T-helper 9 cell (primary cell): ENCODE data around the gene TEKT5.
"Not testable (repeated sequence)": the region's sequence is repeated elsewhere in the genome, so short reads cannot be mapped to it uniquely, and the experiment has no call there.

Experiments
- DNase-seq: peaks from one replicate; pipeline ENCODE4 v3.0.0-alpha.2; 2020

TEKT5 gene

DNA sequence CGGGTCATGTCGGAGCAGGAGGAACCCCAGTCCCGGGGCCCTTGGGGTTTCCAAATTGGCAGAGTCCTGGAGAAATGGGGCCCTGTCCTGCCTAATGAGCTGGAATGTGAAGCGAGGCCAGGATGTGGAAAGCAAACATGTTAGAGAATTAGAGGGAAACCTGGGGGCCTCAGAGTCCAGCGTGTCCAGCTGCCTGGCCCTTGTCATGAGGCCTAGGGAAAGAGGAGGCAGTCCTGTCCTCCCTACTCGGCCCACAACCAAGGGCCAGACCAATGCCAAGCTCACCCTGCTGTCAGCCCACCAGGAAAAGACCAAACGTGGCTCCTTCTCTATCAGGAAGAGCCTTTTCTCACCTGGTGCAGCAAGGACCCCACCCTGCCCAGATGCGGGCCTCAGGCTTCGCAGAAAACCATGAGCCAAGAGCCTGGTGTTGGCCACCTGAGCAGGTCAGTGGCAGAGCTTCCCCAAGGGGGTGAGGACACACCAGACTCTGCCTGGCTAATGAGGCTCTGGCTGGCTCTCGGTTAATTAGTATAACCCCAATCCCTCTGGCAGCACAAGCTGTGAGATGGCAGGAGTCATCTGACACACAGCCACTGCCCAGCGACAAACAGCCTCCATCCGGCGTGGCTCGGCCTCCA, 10.1 kb downstream of the TEKT5 start:
- DNase-seq = no peak

DNA sequence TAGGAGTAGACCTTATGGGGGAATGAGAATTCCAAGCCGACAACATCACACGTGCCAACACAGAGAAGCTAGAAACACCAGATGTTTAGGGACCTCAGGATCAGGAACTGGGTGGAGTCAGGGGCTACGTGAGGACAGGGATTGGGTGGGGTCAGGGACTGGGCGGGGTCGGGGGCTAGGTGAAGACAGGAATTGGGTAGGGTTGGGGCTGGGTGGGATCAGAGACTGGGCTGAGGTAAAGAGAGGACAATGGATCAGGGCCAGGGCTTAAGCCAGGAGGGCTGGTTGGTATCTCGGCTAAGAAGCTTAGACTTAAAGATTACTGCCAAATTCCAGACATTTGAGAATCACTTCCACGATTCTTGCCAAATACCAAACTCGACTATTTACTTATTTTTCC, 11.6 kb downstream of the TEKT5 start:
- no peak for DNase-seq

DNA sequence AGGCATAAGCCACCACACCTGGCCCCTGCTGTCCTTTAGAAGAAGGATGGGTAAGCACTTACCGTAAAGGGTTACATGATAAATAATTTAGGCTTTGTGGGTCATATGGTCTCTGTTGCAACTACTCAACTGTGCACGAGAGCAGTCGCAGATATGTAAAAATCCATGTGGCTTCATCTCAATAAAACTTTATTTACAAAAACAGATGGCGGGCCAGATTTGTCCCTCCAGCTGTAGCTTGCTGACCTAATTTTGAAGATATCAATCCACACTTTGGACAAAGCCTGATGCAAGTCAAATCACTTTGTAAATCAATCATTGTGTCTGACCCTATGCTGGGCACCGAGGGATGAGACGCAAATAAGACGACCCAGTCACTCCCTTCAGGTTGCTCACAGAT, 12.1 kb downstream of the TEKT5 start:
- no peak for DNase-seq

DNA sequence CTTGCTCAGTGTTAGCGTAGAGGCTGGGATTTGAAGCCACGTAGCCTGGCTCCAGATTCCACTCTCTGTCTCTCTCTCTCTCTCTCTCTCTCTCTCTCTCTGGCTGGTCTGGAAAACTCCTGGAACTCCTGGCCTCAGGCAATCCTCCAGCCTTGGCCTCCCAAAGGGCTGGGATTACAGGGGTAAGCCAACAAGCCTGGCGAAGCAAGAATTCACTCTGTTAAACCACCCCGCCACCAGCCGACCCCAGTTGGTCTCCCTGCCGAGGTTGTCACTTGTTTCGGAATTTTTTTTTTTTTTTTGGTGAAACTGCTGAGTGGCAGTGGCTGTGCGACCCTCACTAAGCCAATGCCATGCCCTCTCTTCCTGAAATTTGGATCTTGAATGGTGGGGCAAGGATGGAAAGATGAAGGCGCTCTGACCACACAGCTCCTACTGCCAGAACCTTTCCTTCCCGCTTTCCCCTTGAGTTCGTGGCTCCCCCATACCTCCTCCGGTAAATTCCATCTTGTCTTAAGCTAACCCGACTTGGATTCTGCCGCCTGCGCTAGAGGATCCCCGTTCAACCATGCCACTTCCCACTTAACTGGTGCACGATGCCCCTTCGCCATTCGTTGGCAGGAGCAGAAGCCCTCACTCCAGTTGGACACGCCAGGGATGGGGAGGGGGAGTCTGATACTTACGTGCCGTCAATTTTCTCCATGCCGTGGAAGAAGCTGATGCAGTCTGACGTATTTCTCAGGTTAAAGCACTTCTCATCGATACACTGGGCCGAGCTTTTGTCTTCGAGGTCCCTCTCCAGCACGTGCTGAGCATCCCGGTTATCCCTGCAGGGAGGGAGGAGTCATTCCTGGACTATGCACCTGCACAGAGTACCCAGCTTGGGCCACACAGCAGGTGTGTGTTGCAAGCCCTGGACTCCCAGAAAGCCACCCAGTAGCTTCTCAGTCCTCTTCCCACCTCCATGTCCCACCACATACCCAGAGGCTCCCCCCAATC, 13.1 kb downstream of the TEKT5 start:
- no peak for DNase-seq

DNA sequence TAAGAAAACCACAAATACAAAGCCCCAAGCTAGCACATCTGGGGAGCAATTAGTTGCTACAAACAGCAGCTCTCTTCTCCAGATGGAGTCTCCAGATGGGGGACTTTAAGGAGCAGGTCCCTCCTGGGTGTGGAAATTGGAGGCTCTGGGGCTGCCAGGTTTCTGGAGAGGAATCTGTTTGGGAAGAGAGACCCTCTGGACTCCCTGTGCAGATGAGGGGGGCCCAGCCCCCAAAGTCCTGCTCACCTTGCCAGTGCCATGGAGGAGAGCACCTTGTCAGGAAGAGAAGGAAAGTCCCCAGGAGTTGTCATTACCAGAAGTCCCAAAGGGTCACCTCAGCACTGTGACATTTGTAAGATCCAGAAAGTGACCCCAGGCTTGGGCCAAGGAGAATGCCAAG, 14.8 kb downstream of the TEKT5 start:
- DNase-seq = no peak

DNA sequence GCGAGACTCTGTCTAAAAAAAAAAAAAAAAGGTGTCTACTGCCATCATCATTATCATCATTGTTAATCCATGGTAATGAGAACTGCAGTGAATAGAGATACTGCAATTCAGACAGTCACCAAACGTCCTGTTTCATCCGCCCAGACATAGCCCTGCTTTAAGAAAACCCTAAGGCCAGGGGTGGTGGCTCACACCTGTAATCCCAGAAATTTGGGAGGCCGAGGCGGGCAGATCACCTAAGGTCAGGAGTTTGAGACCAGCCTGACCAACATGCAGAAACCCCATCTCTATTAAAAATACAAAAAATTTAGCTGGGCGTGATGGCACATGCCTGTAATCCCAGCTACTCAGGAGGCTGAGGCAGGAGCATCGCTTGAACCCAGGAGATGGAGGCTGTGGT, 15.3 kb downstream of the TEKT5 start:
- not testable (repeated sequence) for DNase-seq

DNA sequence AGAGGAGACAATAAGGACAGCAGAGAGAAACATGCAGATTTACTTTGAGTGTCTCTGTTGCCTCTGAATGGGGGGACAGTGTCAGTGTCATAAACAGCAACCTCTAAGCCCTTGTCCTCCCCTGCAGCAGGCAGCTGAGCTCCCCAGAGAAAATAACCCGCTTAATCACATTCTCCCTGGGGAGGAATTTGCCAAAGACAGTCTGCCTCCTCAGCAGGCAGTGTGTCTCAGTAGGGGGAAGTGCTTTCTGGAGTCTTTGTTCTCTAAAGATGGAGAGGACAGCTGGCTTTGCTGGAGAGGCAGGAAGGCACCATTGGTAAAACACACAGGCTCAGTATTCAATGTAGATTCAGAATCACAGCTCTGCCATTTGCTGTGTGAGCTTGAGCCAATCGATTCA, 16.1 kb downstream of the TEKT5 start:
- DNase-seq = no peak

DNA sequence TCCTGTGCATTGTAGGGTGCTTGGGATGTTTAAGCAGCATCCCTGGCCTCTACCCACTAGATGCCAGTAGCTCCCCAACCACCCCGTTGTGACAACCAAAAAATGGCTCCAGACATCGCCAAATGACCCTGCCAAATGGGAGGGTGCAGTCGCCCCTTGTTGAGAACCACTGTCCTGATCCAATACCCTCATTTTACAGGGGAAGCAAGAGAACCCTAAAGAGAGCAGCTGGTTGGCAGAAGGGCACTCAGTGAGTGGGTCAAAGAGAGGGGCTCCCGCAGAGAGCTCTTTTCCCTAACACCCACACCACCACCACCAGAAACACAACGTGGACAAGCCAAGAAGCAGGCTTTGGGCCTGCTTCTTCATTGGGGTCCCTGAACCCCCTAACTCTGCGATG, 18.4 kb downstream of the TEKT5 start:
- no peak for DNase-seq

DNA sequence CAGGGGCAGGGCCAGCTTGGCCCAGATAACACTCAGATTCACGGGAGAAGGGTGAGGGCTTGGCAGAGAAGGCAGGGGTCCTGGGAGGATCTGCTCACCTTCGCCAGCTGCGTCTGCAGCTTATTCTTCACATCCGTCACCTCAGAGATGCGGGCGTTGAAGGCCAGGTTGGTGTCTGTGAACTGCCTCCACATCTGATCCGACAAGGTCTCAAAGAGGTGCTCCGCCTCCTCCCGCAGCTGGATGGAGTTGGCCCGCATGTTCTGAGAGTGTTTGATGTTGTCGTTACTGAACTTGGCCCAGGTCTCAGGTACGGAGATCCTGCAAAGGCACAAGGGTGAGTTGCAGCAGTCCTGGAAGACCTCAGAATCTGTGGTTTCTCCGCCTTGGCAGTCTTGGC, 18.9 kb downstream of the TEKT5 start:
- no peak for DNase-seq

DNA sequence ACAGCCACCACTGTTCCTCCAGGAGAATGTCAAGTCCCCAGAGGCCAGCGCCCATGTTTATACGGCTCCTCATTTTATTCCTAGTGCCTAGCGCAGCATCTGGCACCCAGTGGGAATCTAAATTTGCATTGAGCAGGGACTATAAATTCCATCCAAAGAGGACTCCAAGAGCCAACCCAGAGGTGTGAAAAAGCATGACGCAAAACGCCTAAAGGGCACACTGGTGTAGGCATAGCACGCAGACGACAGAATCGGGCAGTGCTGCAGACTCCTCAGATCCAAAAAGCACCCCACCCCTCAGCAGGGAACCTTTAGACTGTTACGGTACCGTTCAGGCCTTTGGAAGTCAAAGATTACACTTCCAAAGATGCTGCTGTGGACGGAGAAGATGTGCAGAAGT, 19.5 kb downstream of the TEKT5 start:
- no peak for DNase-seq

DNA sequence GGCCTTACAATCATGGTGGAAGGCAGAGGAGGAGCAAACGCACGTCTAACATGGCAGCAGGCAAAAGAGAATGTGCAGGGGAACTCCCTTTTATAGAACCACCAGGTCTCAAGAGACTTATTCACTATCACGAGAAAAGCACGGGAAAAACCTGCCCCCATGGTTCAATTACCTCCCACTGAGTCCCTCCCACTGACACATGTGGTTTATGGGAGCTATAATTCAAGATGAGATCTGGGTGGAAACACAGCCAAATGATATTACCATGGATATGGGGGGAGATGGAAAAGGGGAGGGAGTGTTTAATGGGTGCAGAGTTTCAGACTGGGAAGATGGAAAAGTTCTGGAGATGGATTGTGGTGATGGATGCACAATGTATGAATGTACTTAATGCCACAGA, 23.0 kb downstream of the TEKT5 start:
- no peak for DNase-seq

DNA sequence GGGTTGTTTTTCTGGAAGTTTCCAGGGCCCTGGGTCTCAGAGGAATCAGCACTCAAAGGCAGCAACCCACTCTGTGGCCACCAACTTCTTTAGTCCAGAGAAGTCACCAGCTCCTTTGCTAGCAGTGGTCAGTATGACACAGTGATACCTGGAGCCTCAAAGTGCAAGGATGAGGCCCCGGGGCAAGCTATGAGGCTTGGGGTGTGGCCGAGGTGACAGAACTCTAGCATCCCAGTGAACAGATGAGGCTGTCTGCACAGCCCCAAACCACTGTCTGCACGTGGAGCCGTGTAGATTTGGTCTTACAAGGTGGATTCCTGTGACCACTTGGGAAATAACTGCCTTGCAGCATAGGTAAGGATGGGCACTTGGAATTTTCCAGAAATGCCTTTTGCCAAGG, 24.9 kb downstream of the TEKT5 start:
- DNase-seq = no peak

DNA sequence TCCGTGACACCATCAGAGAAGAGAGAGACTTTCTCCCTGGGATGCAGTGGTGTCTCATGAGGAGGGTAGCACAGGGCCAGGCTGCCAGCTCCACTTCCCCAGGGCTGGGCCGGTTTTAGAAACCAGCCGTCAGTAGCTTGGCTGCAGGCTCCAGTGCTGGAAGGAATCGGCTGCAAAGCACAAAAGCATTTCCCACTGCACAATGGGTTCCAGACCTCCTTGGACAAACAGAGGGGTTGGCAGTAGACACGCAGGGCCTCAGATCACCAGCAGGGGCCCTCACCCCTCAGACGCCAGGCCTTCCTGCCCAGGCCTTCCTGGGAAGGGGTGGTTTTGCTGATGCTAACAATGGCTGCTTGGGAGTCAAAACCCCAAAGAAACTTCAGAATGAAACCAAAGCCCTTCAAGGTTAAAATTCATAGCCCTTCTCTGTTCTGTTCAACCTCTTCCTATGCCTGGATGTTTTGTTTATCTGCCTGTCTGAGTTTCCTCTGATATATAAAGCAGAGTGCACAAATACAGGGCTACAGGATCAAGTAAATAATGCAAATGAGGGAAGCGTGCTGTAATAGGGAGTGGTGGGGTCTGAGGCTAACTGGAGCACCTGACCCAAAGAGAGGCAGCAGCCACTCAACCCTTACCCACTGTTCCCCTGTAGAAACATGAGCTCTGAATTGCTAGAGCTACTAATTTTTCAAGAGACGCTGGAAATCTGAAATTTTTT, 26.2 kb downstream of the TEKT5 start:
- no peak for DNase-seq

DNA sequence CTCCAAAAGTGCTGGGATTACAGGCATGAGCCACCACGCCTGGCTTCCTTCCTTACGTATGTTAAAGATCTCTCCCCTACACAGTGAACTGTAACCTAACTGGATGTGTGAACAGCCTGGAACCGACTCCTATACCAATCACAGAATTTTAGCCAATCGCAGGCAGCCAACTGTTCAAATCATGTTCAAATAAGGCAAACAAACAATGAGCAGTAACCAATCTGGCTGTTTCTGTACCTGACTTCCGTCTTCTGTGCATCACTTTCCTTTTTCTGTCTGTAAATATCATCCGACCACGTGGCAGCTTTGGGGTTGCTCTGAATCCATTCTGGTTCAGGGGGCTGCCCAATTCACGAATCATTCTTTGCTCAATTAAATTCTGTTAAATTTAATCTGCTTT, 27.5 kb downstream of the TEKT5 start:
- no peak for DNase-seq

DNA sequence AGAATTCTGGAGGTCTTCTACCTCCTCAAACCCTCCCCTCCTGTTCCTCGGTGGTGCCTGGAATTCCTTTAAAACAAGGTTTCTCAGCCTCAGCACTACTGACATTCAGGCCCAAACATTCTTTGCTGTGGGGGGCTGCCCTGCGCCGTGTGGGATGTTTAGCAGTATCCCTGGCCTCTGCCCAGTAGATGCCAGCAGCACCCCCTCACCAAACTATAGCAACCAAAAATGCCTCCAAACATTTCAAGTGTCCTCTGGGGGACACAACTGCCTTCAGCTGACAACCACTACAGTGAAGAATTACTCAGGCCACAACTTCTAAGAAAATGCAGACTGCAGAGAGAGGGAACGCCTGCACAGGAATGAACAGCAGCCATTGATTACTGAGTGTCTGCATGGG, 28.4 kb downstream of the TEKT5 start:
- no peak for DNase-seq

DNA sequence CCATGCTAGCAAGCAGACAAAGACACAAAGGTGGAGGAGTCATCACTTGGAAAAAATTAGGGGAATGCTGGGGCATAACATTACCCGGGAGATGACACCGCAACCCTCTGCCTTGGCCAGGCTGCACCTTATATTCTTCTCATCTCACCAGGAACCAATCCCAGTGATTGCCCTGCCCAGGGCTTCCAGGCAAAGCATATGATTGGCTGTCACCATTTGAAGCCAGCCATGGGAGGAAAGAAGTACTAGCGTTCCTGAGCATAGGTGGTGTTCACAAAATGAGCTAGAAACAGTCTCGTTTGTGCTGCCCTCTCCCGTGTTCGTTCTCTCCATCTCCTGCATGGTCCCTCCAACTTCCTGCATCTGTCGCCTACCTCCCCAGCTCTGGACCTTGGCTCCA, 29.6 kb downstream of the TEKT5 start:
- no peak for DNase-seq

DNA sequence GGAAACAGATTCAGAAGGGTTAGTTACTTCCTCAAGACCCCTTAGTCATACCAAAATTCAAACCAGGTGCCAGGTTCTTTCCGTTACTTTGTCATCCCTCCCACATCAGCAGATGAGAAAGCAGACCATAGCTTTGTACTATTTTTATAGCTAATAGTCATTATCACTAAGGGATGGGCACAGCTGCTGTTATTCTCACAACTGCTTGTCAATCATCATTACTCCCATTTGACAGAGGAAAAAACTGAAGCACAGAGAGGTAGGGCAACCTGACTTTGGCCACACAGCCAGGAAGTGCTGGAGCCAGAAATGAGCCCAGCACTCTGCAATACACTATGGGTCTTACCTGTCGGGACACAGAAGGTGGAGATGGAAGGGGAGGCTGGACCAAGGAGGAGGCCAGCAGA, 30.0 kb downstream of the TEKT5 start:
- no peak for DNase-seq

DNA sequence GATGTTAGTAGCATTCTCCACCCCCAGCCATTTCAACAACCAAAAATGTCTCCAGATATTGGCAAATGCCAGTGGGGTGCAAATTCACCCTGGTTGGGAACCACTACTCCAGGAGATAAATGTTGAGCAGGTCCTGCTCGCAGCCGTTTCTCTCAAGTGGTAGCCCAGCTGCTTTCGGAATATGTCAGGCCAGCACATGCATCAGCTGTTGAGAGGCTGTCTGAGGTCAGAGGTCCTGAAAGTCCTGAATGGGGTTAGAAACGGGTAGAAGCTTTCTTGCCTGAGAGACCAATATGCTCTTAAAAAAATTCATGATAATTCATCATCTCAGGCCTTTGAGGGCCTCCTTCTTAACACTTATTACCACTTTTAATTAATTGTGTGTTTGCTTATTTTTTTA, 31.0 kb downstream of the TEKT5 start:
- no peak for DNase-seq

DNA sequence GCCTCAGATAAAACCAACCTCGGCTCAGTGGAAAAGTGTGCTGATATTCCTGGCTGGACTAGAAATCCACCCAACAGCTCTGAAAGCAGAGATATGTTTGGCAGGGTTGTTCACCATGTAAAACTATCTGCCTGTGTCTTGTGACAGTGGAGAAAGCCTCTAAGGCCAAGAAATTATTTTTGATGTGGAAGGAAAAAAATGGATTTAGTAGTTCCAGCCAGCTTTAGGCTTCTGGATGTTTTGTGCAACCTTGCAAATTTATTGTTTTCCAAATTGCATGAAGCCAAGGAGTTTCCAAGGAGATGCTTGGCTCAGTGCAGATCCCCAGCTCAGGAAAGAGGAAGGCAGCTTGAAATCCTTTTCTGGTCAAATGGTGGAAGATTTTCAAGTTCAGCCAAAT, 31.6 kb downstream of the TEKT5 start:
- DNase-seq = no peak

DNA sequence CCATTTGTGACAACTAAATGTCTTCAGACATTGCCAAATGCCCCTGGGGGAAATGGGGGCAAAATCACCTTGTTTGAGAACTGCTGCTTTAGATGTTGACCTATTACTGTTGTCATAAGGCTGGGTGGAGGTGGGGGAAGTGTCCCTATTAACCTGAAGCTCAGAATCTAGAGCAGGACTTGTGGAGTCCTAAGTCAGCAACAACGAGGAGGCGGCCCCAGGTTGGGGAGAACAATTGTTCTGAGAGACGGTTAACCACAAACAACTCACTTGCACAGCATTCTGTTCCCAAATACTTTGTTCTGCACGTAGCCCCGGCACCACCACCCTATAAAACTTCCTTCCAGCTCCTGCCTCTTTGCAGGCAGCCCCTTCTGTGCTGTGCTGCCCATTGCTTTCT, 32.5 kb downstream of the TEKT5 start:
- no peak for DNase-seq

DNA sequence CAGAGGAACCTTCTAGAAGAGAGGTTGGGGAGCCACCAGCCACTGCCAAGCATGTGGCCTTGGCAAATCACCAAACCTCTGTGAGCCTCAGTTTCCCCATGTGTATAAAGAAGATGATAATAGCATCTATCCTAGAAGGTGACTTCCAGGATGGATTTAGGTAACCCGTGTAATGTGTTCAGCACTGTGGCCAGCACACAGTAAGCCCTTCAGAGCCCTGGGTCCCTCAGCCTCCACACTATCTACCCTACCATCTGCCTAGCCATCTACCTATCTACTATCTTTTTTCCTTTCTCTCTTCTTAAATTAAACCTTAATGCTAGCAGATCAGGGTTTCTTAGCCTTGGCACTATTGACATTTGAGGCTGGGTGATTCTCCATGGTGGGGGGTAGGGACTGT, 33.0 kb downstream of the TEKT5 start:
- DNase-seq = no peak

DNA sequence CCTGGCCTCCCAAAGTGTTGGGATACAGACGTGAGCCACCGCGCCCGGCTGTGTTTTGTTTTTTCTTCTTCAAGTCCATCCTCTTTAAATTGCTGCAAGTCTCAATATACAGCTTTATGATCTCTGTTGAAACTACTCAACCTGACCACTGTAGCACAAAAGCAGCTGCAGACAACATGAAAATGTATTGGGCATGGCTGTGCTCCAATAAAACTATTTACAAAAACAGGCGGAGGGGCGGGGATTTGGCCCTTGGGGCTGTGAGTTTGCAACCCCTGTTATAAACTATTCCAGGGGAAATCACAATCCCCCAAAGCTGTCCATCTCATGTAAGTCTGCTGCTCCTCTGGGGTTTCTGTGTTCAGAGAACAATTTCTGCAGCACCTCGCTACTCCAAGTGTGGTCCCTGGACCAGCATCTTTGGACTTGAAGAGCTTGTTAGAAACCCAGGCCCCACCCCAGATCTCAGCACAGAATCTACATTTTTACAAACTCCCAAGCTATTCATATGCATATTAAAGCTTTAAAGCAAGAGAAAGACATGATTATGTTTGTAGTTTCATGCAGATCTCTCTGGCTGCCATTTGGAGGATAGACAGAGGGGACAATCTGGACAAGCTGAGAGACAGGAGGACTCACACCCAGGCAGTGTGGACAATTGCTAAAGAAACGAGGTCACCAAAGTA, 33.6 kb downstream of the TEKT5 start:
- DNase-seq = no peak

DNA sequence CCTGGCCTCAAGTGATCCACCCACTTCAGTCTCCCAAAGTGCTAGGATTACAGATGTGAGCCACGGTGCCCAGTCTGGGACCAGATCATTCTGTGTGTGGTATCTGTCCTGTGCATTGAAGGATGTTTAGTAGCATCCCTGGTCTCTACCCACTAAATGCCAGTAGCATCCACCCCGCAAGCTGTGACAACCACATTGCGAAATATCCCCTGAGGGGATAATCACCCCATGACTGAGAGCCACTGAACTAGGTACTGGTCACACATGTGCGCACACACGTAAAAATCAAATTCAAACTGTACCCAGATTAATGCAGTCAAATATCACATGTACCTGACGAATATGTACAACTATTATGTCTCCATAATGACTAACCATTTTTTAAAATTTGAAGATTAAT, 35.8 kb downstream of the TEKT5 start:
- no peak for DNase-seq
